HEK293T (cell line): ENCODE measurements around the gene IFIT3.
"Not testable (repeated sequence)": the region's sequence is repeated elsewhere in the genome, so short reads cannot be mapped to it uniquely, and the experiment has no call there.

ENCODE experiments used
- CTCF ChIA-PET: fragments of 350-600 bp; formaldehyde crosslinking; extraction: SDS; loops from one replicate; lab custom pipeline; 2021; ENCODE audit warnings: antibody characterized with exemption, inconsistent platforms; lab: Yijun Ruan, JAX
- POLR2A ChIA-PET: fragments of 350-600 bp; formaldehyde crosslinking; extraction: SDS; loops from one replicate; lab custom pipeline; 2020; ENCODE audit warnings: antibody characterized with exemption, inconsistent platforms; lab: Yijun Ruan, JAX
- DNase-seq: peaks from one replicate; pipeline ENCODE4 v3.0.0; 2012; ENCODE audit warnings: mixed read lengths; ENCODE audit errors: extremely low spot score
- ARNT ChIP-seq: fragments of 450-650 bp; IDR thresholded peaks from 2 replicates; pipeline ENCODE4 v1.6.1; 2017; ENCODE audit warnings: mild to moderate bottlenecking
- BHLHE40 ChIP-seq: fragments of 450-650 bp; IDR thresholded peaks from 2 replicates; pipeline ENCODE4 v1.6.1; 2016; ENCODE audit warnings: mild to moderate bottlenecking, moderate library complexity, borderline replicate concordance
- CTBP1 ChIP-seq: fragments of 450-650 bp; IDR thresholded peaks from 2 replicates; pipeline ENCODE4 v1.6.1; 2016; ENCODE audit warnings: borderline replicate concordance
- ELF4 ChIP-seq: fragments of 450-650 bp; IDR thresholded peaks from 2 replicates; pipeline ENCODE4 v1.6.1; 2017; ENCODE audit warnings: antibody characterized with exemption
- FOXA1 ChIP-seq: fragments of 450-650 bp; IDR thresholded peaks from 2 replicates; pipeline ENCODE4 v1.6.1; 2016; ENCODE audit warnings: mild to moderate bottlenecking
- FOXK2 ChIP-seq: fragments of 450-650 bp; IDR thresholded peaks from 2 replicates; pipeline ENCODE4 v1.6.1; 2016; ENCODE audit warnings: mild to moderate bottlenecking
- FOXM1 ChIP-seq: fragments of 450-650 bp; IDR thresholded peaks from 2 replicates; pipeline ENCODE4 v1.6.1; 2017; ENCODE audit warnings: mild to moderate bottlenecking, borderline replicate concordance
- HDGF ChIP-seq: fragments of 450-650 bp; IDR thresholded peaks from 2 replicates; pipeline ENCODE4 v1.6.1; 2017; ENCODE audit warnings: antibody characterized with exemption, borderline replicate concordance
- L3MBTL2 ChIP-seq: fragments of 450-650 bp; conservative IDR thresholded peaks from 2 replicates; pipeline ENCODE4 v1.6.1; 2016; ENCODE audit warnings: mild to moderate bottlenecking
- LEF1 ChIP-seq: fragments of 450-650 bp; IDR thresholded peaks from 2 replicates; pipeline ENCODE4 v1.6.1; 2017; ENCODE audit warnings: mild to moderate bottlenecking, borderline replicate concordance
- NFRKB ChIP-seq: fragments of 450-650 bp; IDR thresholded peaks from 2 replicates; pipeline ENCODE4 v1.6.1; 2016; ENCODE audit warnings: mild to moderate bottlenecking, moderate library complexity
- SP1 ChIP-seq: fragments of 450-650 bp; IDR thresholded peaks from 2 replicates; pipeline ENCODE4 v1.6.1; 2017
- SUZ12 ChIP-seq: fragments of 450-650 bp; IDR thresholded peaks from 2 replicates; pipeline ENCODE4 v1.6.1; 2016; ENCODE audit warnings: mild to moderate bottlenecking
- TARDBP ChIP-seq: fragments of 450-650 bp; IDR thresholded peaks from 2 replicates; pipeline ENCODE4 v1.6.1; 2016
- ZNF384 ChIP-seq: fragments of 450-650 bp; IDR thresholded peaks from 2 replicates; pipeline ENCODE4 v1.6.1; 2016
- TF ChIP-seq, protein P1 (sequence below): fragments of 450-650 bp; IDR thresholded peaks from 2 replicates; pipeline ENCODE4 v1.6.1; 2016

The IFIT3 gene

DNA sequence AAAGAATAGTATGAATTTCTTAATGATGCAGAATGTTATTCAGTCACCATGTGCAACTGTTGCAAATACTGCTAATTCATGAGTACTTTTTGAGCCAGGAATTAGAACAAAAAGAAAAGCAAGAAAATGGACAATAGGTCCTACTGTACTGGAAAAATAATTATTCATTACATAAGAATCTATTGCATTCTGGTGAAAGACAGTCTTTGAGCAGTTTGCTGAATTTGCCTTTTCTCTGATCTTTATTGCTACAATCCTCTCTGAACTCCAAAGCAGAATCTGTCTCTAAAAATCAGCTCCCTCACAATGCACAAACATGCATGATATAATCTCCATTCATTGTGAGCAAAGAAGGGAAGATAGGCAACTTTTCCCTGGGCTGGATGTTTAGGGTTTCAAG, 13.1 kb upstream of the IFIT3 start:
- DNase-seq, result no peak
- POLR2A ChIA-PET, result no interaction called here
- TF ChIP-seq NFRKB (no peak), FOXA1 (no peak), L3MBTL2 (no peak)
- CTCF ChIA-PET, result no interaction called here

DNA sequence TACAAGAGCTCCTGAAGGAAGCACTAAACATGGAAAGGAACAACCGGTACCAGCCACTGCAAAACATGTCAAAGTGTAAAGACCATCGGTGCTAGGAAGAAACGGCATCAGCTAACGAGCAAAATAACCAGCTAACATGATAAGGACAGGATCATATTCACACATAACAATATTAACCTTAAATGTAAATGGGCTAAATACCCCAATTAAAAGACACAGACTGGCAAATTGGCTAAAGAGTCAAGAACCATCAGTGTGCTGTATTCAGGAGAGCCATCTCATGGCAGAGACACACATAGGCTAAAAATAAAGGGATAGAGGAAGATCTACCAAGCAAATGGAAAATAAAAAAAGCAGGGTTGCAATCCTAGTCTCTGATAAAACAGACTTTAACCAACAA, 9.8 kb upstream of the IFIT3 start:
- CTCF ChIA-PET, DNase-seq, POLR2A ChIA-PET: not testable (repeated sequence)

DNA sequence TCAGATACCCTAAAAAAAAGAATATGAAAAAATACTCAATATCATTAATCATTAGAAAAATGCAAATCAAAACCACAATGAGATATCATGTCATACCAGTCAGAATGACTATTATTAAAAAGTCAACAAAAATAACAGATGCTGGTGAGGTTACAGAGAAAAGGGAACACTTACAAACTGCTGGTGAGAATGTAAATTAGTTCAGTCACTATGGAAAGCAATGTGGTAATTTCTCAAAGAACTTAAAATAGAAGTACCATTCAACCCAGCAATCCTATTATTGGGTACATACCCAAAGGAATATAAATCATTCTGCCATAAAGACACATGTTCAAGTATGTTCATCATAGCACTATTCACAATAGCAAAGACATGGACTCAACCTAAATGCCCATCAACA, 2.7 kb upstream of the IFIT3 start:
- CTCF ChIA-PET, POLR2A ChIA-PET, DNase-seq: not testable (repeated sequence)

DNA sequence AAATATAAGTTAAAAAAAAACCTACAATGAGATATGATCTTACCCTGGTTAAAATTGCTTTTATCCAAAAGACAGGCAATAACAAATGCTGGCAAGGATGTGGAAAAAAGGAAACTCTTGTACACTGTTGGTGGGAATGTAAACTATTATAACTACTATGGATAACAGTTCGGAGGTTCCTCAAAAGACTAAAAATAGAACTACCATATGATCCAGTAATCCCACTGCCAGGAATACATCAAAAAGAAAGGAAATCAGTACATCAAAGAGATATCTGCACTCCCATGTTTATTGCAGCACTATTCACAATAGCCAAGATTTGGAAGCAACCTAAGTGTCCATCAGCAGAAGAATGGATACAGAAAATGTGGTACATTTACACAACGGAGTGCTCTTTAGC, 1.9 kb upstream of the IFIT3 start:
- CTCF ChIA-PET, POLR2A ChIA-PET, DNase-seq: not testable (repeated sequence)

DNA sequence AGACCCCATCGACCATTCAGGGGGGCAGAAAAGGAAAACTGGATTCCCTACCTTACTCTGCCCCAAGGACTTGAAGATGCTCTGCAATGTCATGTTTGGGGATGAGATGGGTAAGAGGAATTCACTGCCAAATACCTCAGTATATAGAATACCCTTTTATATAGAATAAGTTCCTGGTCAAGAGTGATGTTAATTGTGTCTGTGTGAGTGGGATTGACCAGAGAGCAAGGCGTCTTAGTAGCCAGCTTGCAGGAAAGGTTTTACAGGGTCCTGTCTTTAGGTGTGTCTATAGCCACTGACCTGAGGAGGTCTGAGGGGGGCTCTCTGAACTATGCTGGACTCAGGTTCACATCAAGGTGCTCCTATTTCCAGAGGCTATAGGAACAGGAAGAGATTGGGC, 1.4 kb downstream of the IFIT3 start:
- no peak for TF ChIP-seq FOXK2
- no peak for TF ChIP-seq BHLHE40
- no peak for TF ChIP-seq HDGF
- no peak for TF ChIP-seq CTBP1
- TF ChIP-seq NFRKB, result no peak
- no peak for TF ChIP-seq FOXM1
- no peak for TF ChIP-seq SUZ12
- no peak for TF ChIP-seq FOXA1
- TF ChIP-seq ARNT, result no peak
- no peak for TF ChIP-seq ZNF384
- no peak for TF ChIP-seq LEF1
- TF ChIP-seq L3MBTL2, result no peak
- ChIA-PET CTCF (no interaction called here), POLR2A (no interaction called here)
- no peak for DNase-seq

DNA sequence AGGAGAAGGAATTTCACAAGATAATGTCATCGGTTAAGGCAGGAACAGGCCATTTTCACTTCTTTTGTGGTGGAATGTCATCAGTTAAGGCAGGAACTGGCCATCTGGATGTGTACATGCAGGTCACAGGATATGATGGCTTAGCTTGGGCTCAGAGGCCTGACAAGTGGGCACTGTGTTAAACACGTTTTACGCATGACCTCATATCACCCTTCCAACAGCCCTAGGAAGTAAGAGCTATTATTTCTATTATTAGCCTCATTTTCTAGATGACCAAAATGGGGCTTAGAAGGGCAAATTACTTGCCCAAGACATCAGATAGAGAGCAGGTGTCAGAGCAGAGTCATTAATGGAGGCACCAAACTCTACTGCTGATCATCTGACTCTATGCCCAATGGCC, 2.2 kb downstream of the IFIT3 start:
- DNase-seq, POLR2A ChIA-PET: not testable (repeated sequence)

DNA sequence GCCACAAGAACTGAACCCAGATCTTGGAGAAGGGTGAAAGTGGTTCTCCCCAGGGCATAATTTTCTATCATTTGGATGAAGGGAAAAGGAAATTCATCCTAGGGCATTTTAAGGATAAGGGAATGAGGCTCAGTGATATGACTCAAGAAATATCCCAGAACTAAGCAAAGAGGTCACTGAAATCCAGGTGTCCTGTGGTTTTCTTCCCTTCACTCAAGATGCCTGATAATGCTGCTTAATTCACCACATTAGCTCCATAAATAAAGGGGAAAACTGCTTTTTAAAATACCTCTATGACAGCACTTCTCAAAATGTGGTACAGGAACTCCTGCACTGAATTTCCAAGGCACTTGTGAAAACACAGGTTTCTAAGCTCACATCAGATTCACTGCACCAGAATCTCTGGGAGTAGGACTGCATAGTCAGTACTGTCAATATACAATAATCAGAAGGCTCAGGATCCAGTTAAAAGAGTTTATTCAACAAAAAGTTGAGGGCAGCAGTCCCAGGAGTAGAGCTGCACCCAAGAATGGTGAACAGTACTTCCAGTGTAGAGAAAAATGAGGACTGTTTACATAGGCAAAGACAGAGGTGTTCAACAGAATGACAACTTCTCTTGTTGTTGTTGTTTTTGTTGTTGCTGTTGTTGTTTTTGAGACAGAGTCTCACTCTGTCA, 2.9 kb downstream of the IFIT3 start:
- TF ChIP-seq BHLHE40 (no peak), SUZ12 (no peak), FOXK2 (no peak), ELF4 (no peak), FOXA1 (no peak), FOXM1 (no peak), TARDBP (no peak)
- TF ChIP-seq, protein P1, sequence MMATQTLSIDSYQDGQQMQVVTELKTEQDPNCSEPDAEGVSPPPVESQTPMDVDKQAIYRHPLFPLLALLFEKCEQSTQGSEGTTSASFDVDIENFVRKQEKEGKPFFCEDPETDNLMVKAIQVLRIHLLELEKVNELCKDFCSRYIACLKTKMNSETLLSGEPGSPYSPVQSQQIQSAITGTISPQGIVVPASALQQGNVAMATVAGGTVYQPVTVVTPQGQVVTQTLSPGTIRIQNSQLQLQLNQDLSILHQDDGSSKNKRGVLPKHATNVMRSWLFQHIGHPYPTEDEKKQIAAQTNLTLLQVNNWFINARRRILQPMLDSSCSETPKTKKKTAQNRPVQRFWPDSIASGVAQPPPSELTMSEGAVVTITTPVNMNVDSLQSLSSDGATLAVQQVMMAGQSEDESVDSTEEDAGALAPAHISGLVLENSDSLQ, result no peak
- POLR2A ChIA-PET, result no interaction called here
- no peak for DNase-seq
- CTCF ChIA-PET, result no interaction called here

More for the DNA sequence above, 2.2 kb downstream of the IFIT3 start:
- CTCF ChIA-PET, result not testable (repeated sequence)

DNA sequence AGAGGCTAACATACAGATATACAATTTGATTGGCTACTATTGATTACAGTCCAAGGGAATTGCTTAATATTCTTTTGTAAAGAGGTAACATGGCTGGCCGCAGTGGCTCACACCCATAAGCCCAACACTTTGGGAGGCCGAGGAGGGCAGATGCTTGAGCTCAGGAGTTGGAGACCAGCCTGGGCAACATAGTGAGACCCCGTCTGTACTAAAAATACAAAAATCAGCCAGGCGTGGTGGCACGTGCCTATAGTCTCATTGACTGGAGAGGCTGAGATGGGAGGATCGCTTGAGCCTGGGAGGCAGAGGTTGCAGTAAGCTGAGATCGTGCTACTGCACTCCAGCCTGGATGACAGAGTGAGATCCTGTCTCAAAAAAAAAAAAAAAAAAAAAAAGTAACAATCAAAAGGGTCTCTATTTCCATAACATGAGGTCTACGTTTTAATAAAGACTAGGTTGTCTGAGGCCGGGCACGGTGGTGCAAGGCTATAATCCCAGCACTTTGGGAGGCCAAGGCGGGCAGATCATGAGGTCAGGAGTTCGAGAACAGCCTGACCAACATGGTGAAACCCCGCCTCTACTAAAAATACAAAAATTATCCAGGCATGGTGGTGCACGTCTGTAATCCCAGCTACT, 3.8 kb downstream of the IFIT3 start:
- CTCF ChIA-PET, POLR2A ChIA-PET, DNase-seq: not testable (repeated sequence)

DNA sequence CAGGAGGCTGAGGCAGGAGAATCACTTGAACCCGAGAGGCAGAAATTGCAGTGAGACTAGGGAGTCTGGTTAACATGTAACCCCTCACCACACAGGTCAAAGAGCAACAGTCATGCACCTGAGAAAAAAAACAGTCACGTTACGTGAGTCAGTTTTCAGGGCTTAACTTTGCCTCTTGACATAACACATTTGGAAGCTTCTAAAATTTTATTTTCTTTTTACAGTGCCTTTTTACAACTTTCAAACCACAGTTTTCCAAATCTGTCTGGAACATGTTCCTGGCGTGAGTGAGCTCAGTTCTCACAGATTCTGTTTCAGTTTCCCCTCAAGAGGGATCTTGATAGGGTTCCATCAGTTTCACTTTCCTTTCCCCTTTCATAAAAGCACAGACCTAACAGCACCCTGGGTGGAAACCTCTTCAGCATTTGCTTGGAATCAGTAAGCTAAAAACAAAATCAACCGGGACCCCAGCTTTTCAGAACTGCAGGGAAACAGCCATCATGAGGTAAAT, 4.4 kb downstream of the IFIT3 start:
- POLR2A ChIA-PET, result no interaction called here
- CTCF ChIA-PET, result no interaction called here
- no peak for DNase-seq
- no peak for TF ChIP-seq NFRKB
- TF ChIP-seq FOXK2, result no peak
- TF ChIP-seq SP1, result no peak
- TF ChIP-seq ELF4, result no peak
- TF ChIP-seq HDGF, result no peak
- TF ChIP-seq SUZ12, result no peak
- TF ChIP-seq FOXA1, result no peak
- TF ChIP-seq TARDBP, result no peak
- no peak for TF ChIP-seq BHLHE40
- no peak for TF ChIP-seq L3MBTL2
- TF ChIP-seq CTBP1, result no peak
- TF ChIP-seq, protein P1, result no peak
- no peak for TF ChIP-seq ZNF384
- no peak for TF ChIP-seq LEF1
- TF ChIP-seq FOXM1, result no peak
- TF ChIP-seq ARNT, result no peak
